Endothelial cell of umbilical vein (primary cell): ENCODE data around the gene CCNY. TPM values are rescaled to one million over a fixed set of nuclear protein-coding genes. Genes with fewer than 3 reads are reported as not detected.

ENCODE experiments used
- BruUV-seq: library from RNA; stranded (reverse); fragments of 400-500 nt; replicated peaks from 2 replicates; lab custom pipeline; 2021; lab: Mats Ljungman, UMichigan
- CTCF ChIA-PET: fragments of 300-600, 350-600 bp; sonication (Branson Sonifier 250); formaldehyde crosslinking; loops from one replicate; lab custom pipeline; 2021; ENCODE audit warnings: antibody characterized with exemption, inconsistent platforms; lab: Charles Lee
- POLR2A ChIA-PET: fragments of 300-600, 350-600 bp; sonication (Branson Sonifier 250); formaldehyde crosslinking; loops from one replicate; lab custom pipeline; 2021; ENCODE audit warnings: antibody characterized with exemption, inconsistent platforms; lab: Charles Lee
- DNase-seq: peaks from one replicate; pipeline ENCODE4 v3.0.0-alpha.2; 2011; ENCODE audit warnings: low read depth, low spot score
- FAIRE-seq: peaks from 2 replicates; lab custom pipeline; 2011; peaks lifted over from hg19 to GRCh38; lab: Jason Lieb, UNC
- H2AFZ ChIP-seq: 2 replicates; pipeline ENCODE4 v1.6.0; 2012; ENCODE audit warnings: low read depth, low read length, control low read depth, inconsistent platforms
- H3K27ac ChIP-seq: 2 replicates; pipeline ENCODE4 v1.5.1; 2011; ENCODE audit warnings: low read depth, mild to moderate bottlenecking, control low read depth, low read length, moderate library complexity; ENCODE audit not compliant: insufficient read depth
- H3K27me3 ChIP-seq, 2 experiments: 2 replicates each; pipeline versions ENCODE4 v1.6.0 to v1.6.1; 2011; ENCODE audit warnings: low read length in 2 of 2, mixed read lengths in 1 of 2; ENCODE audit not compliant: control insufficient read depth in 2 of 2, insufficient read depth in 2 of 2
- H3K36me3 ChIP-seq, 2 experiments: 2 replicates in 1 of 2; 3 replicates in 1 of 2; pipeline ENCODE4 v1.5.1; 2011; ENCODE audit warnings: low read length in 2 of 2, mild to moderate bottlenecking in 1 of 2, moderate library complexity in 1 of 2; ENCODE audit not compliant: control insufficient read depth in 2 of 2, insufficient read depth in 2 of 2; ENCODE audit errors: extremely low read depth in 1 of 2
- H3K4me1 ChIP-seq: 3 replicates; pipeline ENCODE4 v1.5.1; 2011; ENCODE audit warnings: mild to moderate bottlenecking, low read length; ENCODE audit not compliant: control insufficient read depth, insufficient read depth; ENCODE audit errors: extremely low read depth
- H3K4me2 ChIP-seq: 2 replicates; pipeline ENCODE4 v1.6.1; 2011; ENCODE audit warnings: low read length, control low read depth, mixed read lengths; ENCODE audit not compliant: insufficient read depth
- H3K4me3 ChIP-seq, 3 experiments: fragments of 200-600 bp in 1 of 3; sonication (generic), shearing (Covaris generic) in 1 of 3; replicated peaks in 1 of 3; 2 replicates each; pipeline ENCODE4 v1.5.1; 2011 to 2016; ENCODE audit warnings: control low read depth in 3 of 3, low read length in 3 of 3, mild to moderate bottlenecking in 2 of 3, inconsistent platforms in 1 of 3, low read depth in 1 of 3, moderate library complexity in 1 of 3; ENCODE audit not compliant: insufficient read depth in 1 of 3
- H3K79me2 ChIP-seq: 2 replicates; pipeline ENCODE4 v1.6.0; 2012; ENCODE audit warnings: low read length, inconsistent platforms; ENCODE audit not compliant: control insufficient read depth, insufficient read depth
- H3K9ac ChIP-seq: replicated peaks from 2 replicates; pipeline ENCODE3; 2011; ENCODE audit warnings: low read length, control low read depth; ENCODE audit not compliant: insufficient read depth; ENCODE audit errors: extremely low read depth
- H3K9me1 ChIP-seq: replicated peaks from 3 replicates; pipeline ENCODE4 v1.6.0; 2011; ENCODE audit warnings: mild to moderate bottlenecking, low read length; ENCODE audit not compliant: control insufficient read depth, insufficient read depth; ENCODE audit errors: extremely low read depth
- H3K9me3 ChIP-seq: replicated peaks from 2 replicates; pipeline ENCODE4 v1.5.1; 2012; ENCODE audit warnings: low read length, inconsistent platforms; ENCODE audit not compliant: control insufficient read depth, insufficient read depth
- H4K20me1 ChIP-seq: replicated peaks from 2 replicates; pipeline ENCODE3; 2011; ENCODE audit warnings: mild to moderate bottlenecking, low read length; ENCODE audit not compliant: control insufficient read depth, insufficient read depth; ENCODE audit errors: extremely low read depth
- CTCF ChIP-seq, 2 donors: IDR thresholded peaks; 1 replicate in 1 of 2; 2 replicates in 1 of 2; pipeline ENCODE4 v1.5.1; 2011; ENCODE audit warnings: low read length in 2 of 2, mild to moderate bottlenecking in 2 of 2, moderate library complexity in 2 of 2, control low read depth in 1 of 2, inconsistent platforms in 1 of 2, low read depth in 1 of 2; ENCODE audit not compliant: insufficient read depth in 1 of 2; ENCODE audit errors: extremely low read depth in 1 of 2
- EZH2 ChIP-seq: IDR thresholded peaks from 2 replicates; pipeline ENCODE4 v1.6.1; 2012; ENCODE audit warnings: borderline replicate concordance, low read depth, mild to moderate bottlenecking, moderate library complexity, low read length, inconsistent platforms; ENCODE audit not compliant: severe bottlenecking
- FOS ChIP-seq: IDR thresholded peaks from 2 replicates; pipeline ENCODE4 v1.6.1; 2011; ENCODE audit warnings: mild to moderate bottlenecking, low read length, moderate library complexity, borderline replicate concordance; ENCODE audit not compliant: insufficient read depth
- GATA2 ChIP-seq: IDR thresholded peaks from 2 replicates; pipeline ENCODE4 v1.7.0; 2011; ENCODE audit warnings: low read depth, mild to moderate bottlenecking, moderate library complexity, mixed read lengths, low read length; ENCODE audit not compliant: insufficient read length, insufficient read depth
- MAX ChIP-seq: IDR thresholded peaks from 2 replicates; pipeline ENCODE4 v1.6.1; 2011; ENCODE audit not compliant: insufficient read depth, insufficient read length
- MYC ChIP-seq: IDR thresholded peaks from one replicate; pipeline ENCODE4 v1.6.1; 2011; ENCODE audit warnings: mild to moderate bottlenecking, low read depth, low read length
- POLR2A ChIP-seq: IDR thresholded peaks from 2 replicates; pipeline ENCODE4 v1.6.1; 2012; ENCODE audit warnings: low read depth, mild to moderate bottlenecking, control low read depth, low read length
- dilution Hi-C: fragments of 300-500 bp; cut with MboI; formaldehyde crosslinking; loops from one replicate; pipeline ENCODE4 v1.15.0; 2019; ENCODE audit warnings: low sequenced_read_pairs; ENCODE audit not compliant: extremely low pct_ligation_motif_present
- intact Hi-C: fragments of 100-400 bp; cut with micrococcal nuclease; formaldehyde crosslinking; loops from one replicate; pipeline ENCODE4 v1.10.0; 2022
- polyA plus RNA-seq, 4 experiments: library from polyadenylated mRNA; depleted of rRNA in 3 of 4; stranded (reverse) in 3 of 4; unstranded in 1 of 4; fragments of >200 nt; gene quantifications; 2 replicates each; pipeline versions ENCODE4 v1.2.1 to v1.2.3, GENCODE V29; 2011 to 2012; ENCODE audit warnings: missing spikeins in 1 of 4
- total RNA-seq: library from RNA; stranded (reverse); gene quantifications from 2 replicates; pipeline ENCODE4 v1.2.3, GENCODE V29; 2021

The CCNY gene
- total and polyA plus RNA-seq, 2 donors (not counting 3 experiments of a cell fraction or from before 2014, with no cell fraction given) = 61.5 to 107 TPM

GRCh38 chr10:35289198-35289597, 47.1 kb upstream of the CCNY start:
- TF ChIP-seq FOS (no peak), MAX (no peak), GATA2 (no peak), CTCF (IDR thresholded peaks at IDR 0.05; ENCODE audit: extremely low read depth in 1 of 2, insufficient read depth in 1 of 2, low read depth in 1 of 2, low read length in 2 of 2) (no peak), POLR2A (no peak), EZH2 (no peak), MYC (no peak)
- no peaks in the 10 kb centered on the region for H4K20me1 ChIP-seq
- no peak overlapping the region for H3K27ac ChIP-seq
- intact Hi-C loops (no loop called here), dilution Hi-C loops (no loop called here)
- no peaks in the 10 kb centered on the region for H3K79me2 ChIP-seq
- ChIA-PET POLR2A (no interaction called here), CTCF (no interaction called here)
- H3K4me3 ChIP-seq = no peak overlapping the region
- H3K9me3 ChIP-seq = no peaks in the 10 kb centered on the region
- H3K4me1 ChIP-seq = no peaks in the 10 kb centered on the region
- H3K9me1 ChIP-seq = no peaks in the 10 kb centered on the region
- DNase-seq (no peak), FAIRE-seq (no peak)
- H2AFZ ChIP-seq = no peak overlapping the region
- BruUV-seq = no TSS peak
- H3K36me3 ChIP-seq = no peaks in the 10 kb centered on the region
- no peaks in the 10 kb centered on the region for H3K27me3 ChIP-seq
- H3K4me2 ChIP-seq = no peak overlapping the region
- H3K9ac ChIP-seq = no peak overlapping the region
